NAMALWA (cell line): ENCODE measurements around the gene SLC1A2.

ENCODE experiments used
- DNase-seq: peaks from one replicate; pipeline ENCODE4 v3.0.0-alpha.2; 2015; ENCODE audit warnings: low spot score

The SLC1A2 gene

GRCh38 chr11:35376118-35376510, 43.2 kb downstream of the SLC1A2 start:
- no peak for DNase-seq

- DNase-seq, result no peak
These were observed 43.8 kb downstream of the SLC1A2 start for GRCh38 chr11:35375332-35376117.

DNA sequence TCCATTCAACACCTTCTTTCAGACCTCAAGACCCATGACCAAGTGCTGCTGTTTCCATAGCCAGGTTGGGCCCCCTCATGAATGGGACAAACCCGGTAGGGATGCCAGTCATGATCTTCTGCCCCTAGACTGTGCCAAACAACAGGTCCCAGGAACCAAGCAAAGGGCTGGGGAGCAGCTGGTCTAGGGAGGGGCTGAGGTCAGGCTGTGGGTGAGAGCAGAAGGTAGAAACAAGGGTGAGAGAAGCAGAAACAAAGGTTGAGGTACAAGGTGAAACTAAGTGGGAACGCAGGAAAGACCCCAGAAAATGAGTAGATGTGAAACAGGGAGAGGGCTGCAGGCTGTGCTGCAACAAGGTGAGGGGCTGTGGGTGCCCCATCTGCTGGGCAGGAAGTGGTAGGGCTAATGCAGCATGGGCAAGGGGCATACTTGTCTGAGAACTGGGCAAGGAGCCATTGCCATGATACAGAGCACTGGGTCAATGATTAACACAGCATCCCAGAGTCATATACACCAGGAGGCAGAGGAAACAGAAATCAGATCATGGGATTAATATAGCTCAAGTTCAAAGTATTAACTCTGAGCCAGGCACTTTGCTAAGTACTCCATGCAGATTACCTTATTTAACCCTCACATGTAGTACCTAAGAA, 45.9 kb downstream of the SLC1A2 start:
- DNase-seq, result no peak

DNA sequence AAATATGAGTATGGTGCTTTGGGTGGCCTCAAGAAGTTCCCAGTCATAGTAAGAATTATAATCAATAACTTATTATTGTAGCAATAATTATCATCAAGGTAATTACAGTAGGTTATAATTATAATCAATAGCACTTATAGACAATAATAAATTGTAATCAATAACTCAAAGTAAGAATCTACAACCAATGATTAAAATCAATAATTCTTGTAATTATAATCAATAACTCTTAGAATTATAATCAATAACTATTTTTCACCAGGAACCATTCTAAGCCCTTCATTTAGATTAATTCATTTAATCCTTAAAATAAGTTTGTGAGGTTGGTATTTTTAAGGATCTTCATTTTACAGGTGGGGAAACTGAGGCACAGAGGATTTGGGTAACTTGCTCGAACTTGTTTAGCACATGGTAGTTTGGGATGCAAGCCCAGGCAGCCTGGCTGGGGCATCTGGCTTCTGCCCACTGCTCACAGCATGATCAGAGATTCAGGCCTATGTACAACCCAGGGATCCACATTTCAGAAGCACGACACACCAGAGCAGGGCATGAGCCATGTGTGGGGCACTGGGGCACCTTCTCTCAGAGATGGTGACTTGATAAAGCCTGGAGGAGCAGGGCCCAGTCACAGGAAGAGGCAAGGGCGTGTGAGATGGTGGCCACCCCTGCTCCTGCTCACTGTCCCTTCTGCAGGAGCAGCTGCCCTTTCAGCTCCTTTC, 46.6 kb downstream of the SLC1A2 start:
- DNase-seq, result no peak

DNA sequence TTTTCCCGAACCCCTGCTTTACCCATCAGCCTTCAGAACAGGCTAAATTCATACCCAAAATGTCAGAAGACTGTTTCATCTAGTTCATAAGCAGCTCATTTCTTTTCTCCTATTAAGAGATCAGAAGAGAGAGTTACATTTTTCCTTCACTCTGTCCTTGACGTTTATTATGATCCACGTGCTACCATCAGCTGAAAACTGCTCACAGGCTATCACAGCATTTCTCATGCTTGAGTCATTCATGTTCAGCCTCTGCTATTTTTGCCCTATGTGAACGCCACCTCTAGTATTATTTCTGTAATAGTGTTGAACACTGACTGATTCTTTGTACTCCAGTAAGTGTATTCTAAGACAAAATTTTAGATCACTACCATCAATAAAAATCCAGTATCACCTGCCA, 51.9 kb downstream of the SLC1A2 start:
- no peak for DNase-seq

DNA sequence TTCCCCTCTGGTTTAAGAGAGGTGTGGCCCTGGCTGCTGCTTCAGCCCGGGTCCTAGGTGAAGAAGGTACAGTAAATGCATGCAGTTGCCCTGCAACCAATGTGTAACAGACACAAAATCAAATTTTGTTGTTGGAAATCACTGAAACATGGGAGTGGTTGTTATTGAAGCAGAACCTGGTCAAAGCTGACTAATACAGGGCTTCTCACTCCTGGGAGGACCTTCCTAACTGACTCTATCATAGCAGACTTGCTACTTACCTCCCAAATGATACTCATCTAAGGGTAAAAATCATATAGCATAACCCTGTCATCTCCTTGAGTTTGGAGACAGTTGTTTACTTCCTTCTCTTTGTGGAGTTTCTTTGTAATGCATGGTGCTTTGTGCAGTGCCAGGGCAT, 52.6 kb downstream of the SLC1A2 start:
- DNase-seq, result no peak

- no peak for DNase-seq
These were observed 53.4 kb downstream of the SLC1A2 start for GRCh38 chr11:35365961-35366360.

DNA sequence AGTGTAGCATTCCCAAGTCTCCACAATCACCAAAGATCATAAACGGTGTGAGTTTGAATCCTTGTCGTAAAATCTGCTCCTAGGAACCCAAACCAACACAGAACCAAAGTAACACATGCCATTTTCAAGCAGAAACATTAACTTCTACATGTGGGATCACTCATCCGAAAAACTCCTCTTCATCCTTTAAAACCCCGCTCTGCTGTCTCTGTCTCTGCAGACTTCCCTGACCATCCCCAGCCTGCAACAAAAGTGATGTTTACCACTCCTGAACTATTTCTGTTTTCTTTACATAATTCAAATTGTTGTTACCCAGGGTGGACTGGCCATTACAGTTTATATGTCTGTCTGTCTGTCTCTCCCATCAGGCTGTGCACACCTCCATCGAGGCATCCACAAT, 54.0 kb downstream of the SLC1A2 start:
- no peak for DNase-seq

- DNase-seq, result no peak
These were observed 55.2 kb downstream of the SLC1A2 start for GRCh38 chr11:35363854-35364780.

- DNase-seq, result no peak
These were observed 56.0 kb downstream of the SLC1A2 start for GRCh38 chr11:35363246-35363801.

DNA sequence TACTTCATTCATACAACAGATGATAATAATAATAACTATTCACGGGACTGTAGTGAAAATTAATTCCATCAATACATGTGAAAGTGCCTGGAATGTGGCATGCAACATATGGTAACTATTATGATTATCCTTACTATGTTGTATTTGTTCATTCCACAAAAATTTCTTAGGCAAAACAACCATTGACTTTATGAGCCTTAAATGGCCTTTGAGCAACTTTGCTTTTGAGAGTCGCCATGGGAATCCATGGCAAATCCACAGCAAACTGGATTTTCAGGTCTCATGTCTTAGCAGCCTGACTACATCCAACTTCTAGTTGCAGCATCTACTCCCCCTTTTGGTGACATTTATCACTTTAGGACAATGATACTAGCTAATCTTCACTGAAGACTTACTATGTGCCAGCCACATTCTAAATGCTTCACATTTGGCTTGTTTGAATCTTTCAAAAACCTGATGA, 56.8 kb downstream of the SLC1A2 start:
- no peak for DNase-seq

DNA sequence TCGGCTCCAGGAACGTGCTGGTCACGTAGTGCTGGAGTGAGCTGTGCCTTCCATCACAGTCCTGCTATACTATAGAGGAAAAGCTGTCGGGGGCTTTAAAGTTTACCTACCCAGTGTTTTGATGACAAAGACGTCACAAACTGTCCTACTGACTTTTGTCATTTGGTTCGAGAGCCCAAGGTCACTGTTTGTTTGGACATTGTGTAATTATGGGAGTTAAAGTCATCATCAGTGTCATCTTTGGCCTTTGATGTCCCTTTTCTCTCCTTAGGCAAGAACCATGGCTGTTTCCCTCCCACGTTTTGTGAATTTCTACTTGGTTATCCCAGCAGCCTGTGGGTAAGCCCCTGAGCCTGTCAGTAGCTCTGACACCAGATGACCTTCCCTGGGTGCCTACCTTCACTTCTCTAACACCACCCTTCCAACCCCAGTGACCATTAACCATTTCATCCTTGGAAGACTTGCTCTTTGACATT, 59.3 kb downstream of the SLC1A2 start:
- DNase-seq, result no peak

GRCh38 chr11:35359321-35360054, 59.9 kb downstream of the SLC1A2 start:
- DNase-seq, result no peak

DNA sequence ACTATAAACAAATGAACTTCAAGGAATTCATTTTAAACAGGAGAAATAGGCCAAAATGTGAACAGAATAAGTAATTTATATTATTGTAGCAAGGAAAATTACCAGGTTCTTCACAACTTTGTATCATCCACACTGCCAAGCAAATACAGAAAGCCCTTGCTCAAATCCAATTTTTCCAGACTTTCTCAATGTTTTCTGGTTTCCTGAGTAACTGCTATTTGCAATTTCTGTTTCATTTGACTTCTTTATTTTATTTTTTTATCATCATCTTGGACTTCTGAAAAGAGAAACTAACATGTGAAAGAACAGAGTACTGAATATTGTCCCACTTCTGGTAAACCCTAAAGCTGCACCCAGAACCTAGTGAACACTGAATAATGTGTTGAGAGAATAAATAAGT, 61.0 kb downstream of the SLC1A2 start:
- no peak for DNase-seq

GRCh38 chr11:35357923-35358322, 61.4 kb downstream of the SLC1A2 start:
- no peak for DNase-seq

- DNase-seq, result no peak
These were observed 64.1 kb downstream of the SLC1A2 start for GRCh38 chr11:35355102-35355749.

GRCh38 chr11:35354644-35355043, 64.7 kb downstream of the SLC1A2 start:
- no peak for DNase-seq

DNA sequence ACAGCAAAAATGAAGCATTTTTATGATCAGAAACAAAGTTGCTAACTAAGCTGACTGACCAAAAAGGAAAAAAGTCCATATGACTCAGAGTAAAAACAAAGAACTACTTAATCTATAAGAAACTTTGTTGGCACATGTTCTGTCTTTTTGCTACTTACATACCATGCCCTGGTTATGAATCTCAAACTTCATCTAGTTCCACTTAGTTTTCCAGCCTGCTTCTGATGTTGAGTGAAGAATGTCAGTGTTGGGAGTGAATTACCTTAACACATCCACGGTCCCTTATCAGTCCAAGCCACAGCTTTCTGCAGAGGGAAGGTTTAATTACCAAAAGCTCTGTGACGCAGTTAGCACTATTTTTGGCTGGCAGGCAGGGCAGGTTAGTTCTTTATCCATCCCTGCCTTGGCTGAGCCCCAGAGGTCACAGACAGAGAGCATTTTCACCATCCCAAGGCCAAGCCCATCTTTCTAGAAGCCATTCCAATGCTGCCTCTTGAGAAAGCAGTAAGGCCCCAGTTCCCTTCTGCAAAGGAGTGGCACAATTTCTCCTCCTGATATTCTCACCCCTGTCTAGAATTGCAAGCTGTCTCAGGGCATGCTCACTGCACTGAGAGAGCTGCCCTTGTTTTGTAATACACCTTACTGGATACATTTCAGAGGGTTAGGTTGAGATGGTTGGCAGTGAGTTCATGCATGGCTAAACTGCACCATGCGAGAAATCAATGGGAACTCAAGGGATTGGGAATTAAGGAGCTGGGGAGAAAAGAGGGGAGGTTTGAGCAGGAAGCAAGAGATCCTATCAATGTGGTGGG, 67.1 kb downstream of the SLC1A2 start:
- DNase-seq, result no peak

DNA sequence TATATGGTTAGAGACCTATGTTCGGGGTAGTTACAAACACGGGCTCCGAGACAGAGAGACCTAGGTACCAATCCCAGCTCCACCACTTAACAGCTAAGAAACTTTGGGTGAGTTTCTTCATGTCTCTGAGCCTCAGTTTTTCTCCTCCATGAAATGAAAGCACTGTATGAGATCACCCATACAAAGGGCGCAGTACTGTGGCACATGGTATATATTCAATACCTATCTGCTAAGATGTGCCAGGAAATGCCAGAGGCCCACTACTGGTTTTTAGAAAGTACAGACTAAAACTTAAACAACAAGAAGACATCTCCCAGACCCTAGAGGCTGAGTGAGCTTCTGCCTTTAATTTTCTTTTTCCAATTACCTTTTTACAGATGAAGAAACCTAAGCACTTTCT, 69.5 kb downstream of the SLC1A2 start:
- DNase-seq, result no peak
